ENCODE measurements around the gene PHLDB3. TPM values are rescaled to one million over a fixed set of nuclear protein-coding genes. Genes with fewer than 3 reads are reported as not detected.
"Not testable (repeated sequence)": the region's sequence is repeated elsewhere in the genome, so short reads cannot be mapped to it uniquely, and the experiment has no call there.

The PHLDB3 gene
- total RNA-seq, 1 donor from 2014 or later = 3.4 TPM

DNA sequence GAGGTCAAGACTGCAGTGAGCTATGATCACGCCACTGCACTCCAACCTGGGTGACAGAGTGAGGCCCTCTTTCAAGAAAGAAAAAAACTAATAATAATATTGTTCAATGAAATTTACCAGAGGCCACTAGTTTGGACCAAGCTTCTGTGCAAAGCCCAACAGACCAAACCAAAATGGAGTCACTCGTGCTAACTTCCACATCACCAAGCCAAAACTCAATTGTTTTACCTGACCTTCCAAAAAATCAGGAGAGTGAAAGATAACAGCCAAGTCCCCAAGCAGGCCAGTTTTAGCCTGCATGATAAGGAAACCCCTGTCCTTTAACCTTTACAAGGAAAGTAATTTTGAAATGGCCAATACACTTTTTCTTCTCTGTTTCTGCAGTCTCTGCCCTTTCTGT lies 59.1 kb downstream of the PHLDB3 start:
- H3K27me3 Mint-ChIP-seq (ENCODE audit: insufficient read depth, low read depth) = peaks cover 3% of the 10 kb centered on the region
- H3K27ac ChIP-seq = no peak overlapping the region
- H3K4me1 Mint-ChIP-seq = no peaks in the 10 kb centered on the region
- no peak overlapping the region for H3K27ac Mint-ChIP-seq
- H3K4me2 ChIP-seq = no peak overlapping the region
- H3K36me3 ChIP-seq = no peaks in the 10 kb centered on the region
- no peaks in the 10 kb centered on the region for H3K36me3 Mint-ChIP-seq
- TF ChIP-seq EZH2phosphoT487 (IDR thresholded peaks at IDR 0.05) = no peak
- no peak for TF ChIP-seq EZH2 (IDR thresholded peaks at IDR 0.05)
- TF ChIP-seq, protein P1, sequence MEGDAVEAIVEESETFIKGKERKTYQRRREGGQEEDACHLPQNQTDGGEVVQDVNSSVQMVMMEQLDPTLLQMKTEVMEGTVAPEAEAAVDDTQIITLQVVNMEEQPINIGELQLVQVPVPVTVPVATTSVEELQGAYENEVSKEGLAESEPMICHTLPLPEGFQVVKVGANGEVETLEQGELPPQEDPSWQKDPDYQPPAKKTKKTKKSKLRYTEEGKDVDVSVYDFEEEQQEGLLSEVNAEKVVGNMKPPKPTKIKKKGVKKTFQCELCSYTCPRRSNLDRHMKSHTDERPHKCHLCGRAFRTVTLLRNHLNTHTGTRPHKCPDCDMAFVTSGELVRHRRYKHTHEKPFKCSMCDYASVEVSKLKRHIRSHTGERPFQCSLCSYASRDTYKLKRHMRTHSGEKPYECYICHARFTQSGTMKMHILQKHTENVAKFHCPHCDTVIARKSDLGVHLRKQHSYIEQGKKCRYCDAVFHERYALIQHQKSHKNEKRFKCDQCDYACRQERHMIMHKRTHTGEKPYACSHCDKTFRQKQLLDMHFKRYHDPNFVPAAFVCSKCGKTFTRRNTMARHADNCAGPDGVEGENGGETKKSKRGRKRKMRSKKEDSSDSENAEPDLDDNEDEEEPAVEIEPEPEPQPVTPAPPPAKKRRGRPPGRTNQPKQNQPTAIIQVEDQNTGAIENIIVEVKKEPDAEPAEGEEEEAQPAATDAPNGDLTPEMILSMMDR (IDR thresholded peaks at IDR 0.05) = no peak
- no peaks in the 10 kb centered on the region for H3K4me1 ChIP-seq
- no peaks in the 10 kb centered on the region for H3K9me3 ChIP-seq (ENCODE audit: low read depth)
- no peak overlapping the region for H3K4me3 Mint-ChIP-seq
- H3K4me3 ChIP-seq = no peak overlapping the region
- no peaks in the 10 kb centered on the region for H3K9me3 Mint-ChIP-seq
- no peak overlapping the region for H3K9ac ChIP-seq
- no peak overlapping the region for H2AFZ ChIP-seq (replicated peaks)
- DNase-seq (ENCODE audit: low spot score) = no peak
- H3K27me3 ChIP-seq = no peaks in the 10 kb centered on the region
- H3F3A ChIP-seq (ENCODE audit: low read depth) = no peaks in the 10 kb centered on the region
- H3K79me2 ChIP-seq (ENCODE audit: low read depth) = no peaks in the 10 kb centered on the region
- no peaks in the 10 kb centered on the region for H4K20me1 ChIP-seq (ENCODE audit: low read depth)

DNA sequence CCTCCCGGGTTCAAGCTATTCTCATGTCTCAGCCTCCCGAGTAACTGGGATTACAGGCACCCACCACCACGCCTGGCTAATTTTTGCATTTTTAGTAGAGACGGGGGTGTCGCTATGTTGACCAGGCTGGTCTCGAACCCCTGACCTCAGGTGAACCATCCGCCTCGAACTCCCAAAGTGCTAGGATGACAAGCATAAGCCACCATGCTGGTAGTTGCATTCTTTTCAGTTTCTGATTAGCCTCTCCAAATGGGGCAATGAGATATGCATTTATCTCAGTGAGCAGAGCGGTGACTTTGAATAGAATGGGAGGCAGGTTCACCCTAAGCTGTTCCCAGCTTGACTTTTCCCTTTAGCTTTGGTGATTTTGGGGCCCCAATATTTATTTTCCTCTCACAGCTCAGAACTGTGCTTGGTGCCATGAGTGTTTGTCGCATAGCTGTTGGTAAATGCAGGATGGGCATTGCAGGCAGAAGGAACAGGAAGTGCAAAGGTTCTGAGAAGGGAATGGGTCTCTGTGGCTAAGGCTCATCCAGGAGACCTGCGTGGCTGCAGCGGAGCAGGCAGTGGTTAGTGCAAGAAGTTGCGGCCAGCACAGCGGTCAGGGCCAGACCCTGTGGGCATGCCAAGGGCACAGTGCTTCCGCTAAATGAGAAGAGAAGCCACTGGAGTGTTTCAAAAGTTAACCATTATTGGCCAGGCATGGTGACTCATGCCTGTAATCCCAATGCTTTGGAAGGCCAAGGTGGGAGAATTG lies 59.8 kb downstream of the PHLDB3 start:
- H3K4me1 ChIP-seq = no peaks in the 10 kb centered on the region
- no peak overlapping the region for H3K4me3 ChIP-seq
- no peaks in the 10 kb centered on the region for H4K20me1 ChIP-seq (ENCODE audit: low read depth)
- no peak overlapping the region for H3K9ac ChIP-seq
- H3K27me3 ChIP-seq = no peaks in the 10 kb centered on the region
- no peak for DNase-seq (ENCODE audit: low spot score)
- H3K27ac ChIP-seq = no peak overlapping the region
- Mint-ChIP-seq H3K27me3 (ENCODE audit: insufficient read depth, low read depth) (peaks cover 3% of the 10 kb centered on the region), H3K4me1 (no peaks in the 10 kb centered on the region), H3K9me3 (no peaks in the 10 kb centered on the region), H3K27ac (no peak overlapping the region), H3K4me3 (peak overlapping the region; percentile 38), H3K36me3 (no peaks in the 10 kb centered on the region)
- no peaks in the 10 kb centered on the region for H3K79me2 ChIP-seq (ENCODE audit: low read depth)
- H3K36me3 ChIP-seq = no peaks in the 10 kb centered on the region
- H3F3A ChIP-seq (ENCODE audit: low read depth) = no peaks in the 10 kb centered on the region
- no peak overlapping the region for H2AFZ ChIP-seq (replicated peaks)
- H3K9me3 ChIP-seq (ENCODE audit: low read depth) = no peaks in the 10 kb centered on the region
- TF ChIP-seq EZH2 (IDR thresholded peaks at IDR 0.05) (no peak), EZH2phosphoT487 (IDR thresholded peaks at IDR 0.05) (no peak)
- TF ChIP-seq, protein P1 (IDR thresholded peaks at IDR 0.05) = no peak
- no peak overlapping the region for H3K4me2 ChIP-seq

DNA sequence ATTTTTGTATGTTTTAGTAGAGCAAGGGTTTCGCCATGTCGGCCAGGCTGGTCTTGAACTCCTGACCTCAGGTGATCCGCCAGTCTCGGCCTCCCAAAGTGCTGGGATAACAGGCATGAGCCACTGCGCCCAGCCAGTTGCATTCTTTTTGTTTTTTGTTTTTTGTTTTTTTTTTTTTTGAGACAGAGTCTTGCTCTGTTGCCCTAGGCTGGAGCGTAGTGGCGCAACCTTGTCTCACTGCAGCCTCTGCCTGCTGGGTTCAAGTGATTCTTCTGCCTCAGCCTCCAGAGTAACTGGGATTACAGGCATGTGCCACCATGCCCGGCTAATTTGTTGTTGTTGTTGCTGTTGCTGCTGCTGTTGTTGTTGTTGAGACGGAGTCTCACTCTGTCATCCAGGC lies 60.5 kb downstream of the PHLDB3 start:
- not testable (repeated sequence) for H3K27me3 Mint-ChIP-seq (ENCODE audit: insufficient read depth, low read depth); H4K20me1 ChIP-seq (ENCODE audit: low read depth); H3K27ac Mint-ChIP-seq; DNase-seq (ENCODE audit: low spot score); H3K9me3 Mint-ChIP-seq; H3K9ac ChIP-seq; H3F3A ChIP-seq (ENCODE audit: low read depth); H3K27ac ChIP-seq; H3K27me3 ChIP-seq; H3K79me2 ChIP-seq (ENCODE audit: low read depth); H3K36me3 Mint-ChIP-seq; H3K4me1 ChIP-seq; H3K36me3 ChIP-seq; H3K4me2 ChIP-seq; H2AFZ ChIP-seq (replicated peaks); H3K4me3 Mint-ChIP-seq; H3K4me3 ChIP-seq; H3K9me3 ChIP-seq (ENCODE audit: low read depth); H3K4me1 Mint-ChIP-seq

DNA sequence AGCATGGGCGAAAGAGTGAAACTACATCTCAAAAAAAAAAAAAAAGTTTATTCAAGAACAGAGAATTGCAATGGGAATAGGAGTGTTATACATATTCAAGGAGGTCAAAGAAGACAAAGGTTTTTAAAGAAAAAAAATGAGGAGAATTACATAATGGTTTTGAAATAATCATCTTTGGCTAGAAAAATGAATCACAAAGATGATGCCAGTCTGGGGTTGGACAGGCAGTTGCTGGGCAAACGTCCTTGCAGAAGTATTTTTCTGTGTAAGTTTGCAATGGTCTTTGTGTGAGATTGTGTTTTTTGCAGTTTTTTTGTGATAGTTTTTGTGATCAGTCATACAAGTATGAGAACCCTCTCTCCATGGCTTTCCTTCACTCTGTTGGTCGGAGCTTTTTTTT lies 62.8 kb downstream of the PHLDB3 start:
- H3K27ac ChIP-seq = no peak overlapping the region
- Mint-ChIP-seq H3K4me3 (no peak overlapping the region), H3K9me3 (no peaks in the 10 kb centered on the region), H3K4me1 (no peaks in the 10 kb centered on the region), H3K36me3 (no peaks in the 10 kb centered on the region), H3K27ac (no peak overlapping the region), H3K27me3 (ENCODE audit: insufficient read depth, low read depth) (peaks cover under 1% of the 10 kb centered on the region)
- TF ChIP-seq EZH2phosphoT487 (IDR thresholded peaks at IDR 0.05) (no peak), EZH2 (IDR thresholded peaks at IDR 0.05) (no peak)
- TF ChIP-seq, protein P1 (IDR thresholded peaks at IDR 0.05) = no peak
- no peak overlapping the region for H2AFZ ChIP-seq (replicated peaks)
- no peak overlapping the region for H3K9ac ChIP-seq
- DNase-seq (ENCODE audit: low spot score) = no peak
- H3F3A ChIP-seq (ENCODE audit: low read depth) = no peaks in the 10 kb centered on the region
- H3K4me2 ChIP-seq = no peak overlapping the region
- no peaks in the 10 kb centered on the region for H3K4me1 ChIP-seq
- H3K9me3 ChIP-seq (ENCODE audit: low read depth) = no peaks in the 10 kb centered on the region
- no peaks in the 10 kb centered on the region for H3K79me2 ChIP-seq (ENCODE audit: low read depth)
- no peaks in the 10 kb centered on the region for H3K36me3 ChIP-seq
- no peaks in the 10 kb centered on the region for H4K20me1 ChIP-seq (ENCODE audit: low read depth)
- H3K27me3 ChIP-seq = no peaks in the 10 kb centered on the region
- no peak overlapping the region for H3K4me3 ChIP-seq

All from neural progenitor cell (in vitro differentiated cells).